Measurements from ENCODE around the gene ACOT11.

- TF ChIP-seq POLR2AphosphoS5 (IDR thresholded peaks at IDR 0.05) = no peak
- TF ChIP-seq, protein P1, sequence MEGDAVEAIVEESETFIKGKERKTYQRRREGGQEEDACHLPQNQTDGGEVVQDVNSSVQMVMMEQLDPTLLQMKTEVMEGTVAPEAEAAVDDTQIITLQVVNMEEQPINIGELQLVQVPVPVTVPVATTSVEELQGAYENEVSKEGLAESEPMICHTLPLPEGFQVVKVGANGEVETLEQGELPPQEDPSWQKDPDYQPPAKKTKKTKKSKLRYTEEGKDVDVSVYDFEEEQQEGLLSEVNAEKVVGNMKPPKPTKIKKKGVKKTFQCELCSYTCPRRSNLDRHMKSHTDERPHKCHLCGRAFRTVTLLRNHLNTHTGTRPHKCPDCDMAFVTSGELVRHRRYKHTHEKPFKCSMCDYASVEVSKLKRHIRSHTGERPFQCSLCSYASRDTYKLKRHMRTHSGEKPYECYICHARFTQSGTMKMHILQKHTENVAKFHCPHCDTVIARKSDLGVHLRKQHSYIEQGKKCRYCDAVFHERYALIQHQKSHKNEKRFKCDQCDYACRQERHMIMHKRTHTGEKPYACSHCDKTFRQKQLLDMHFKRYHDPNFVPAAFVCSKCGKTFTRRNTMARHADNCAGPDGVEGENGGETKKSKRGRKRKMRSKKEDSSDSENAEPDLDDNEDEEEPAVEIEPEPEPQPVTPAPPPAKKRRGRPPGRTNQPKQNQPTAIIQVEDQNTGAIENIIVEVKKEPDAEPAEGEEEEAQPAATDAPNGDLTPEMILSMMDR (IDR thresholded peaks at IDR 0.05; ENCODE audit: poor library complexity, severe bottlenecking) = no peak
- no peak for TF ChIP-seq EP300 (conservative IDR thresholded peaks at IDR 0.05; ENCODE audit: poor library complexity, severe bottlenecking)
Observed at GRCh38 chr1:54570161-54570560, 22.1 kb downstream of the ACOT11 start.

Data from neural cell (in vitro differentiated cells).